ENCODE measurements around the gene ART5. TPM values are rescaled to one million over a fixed set of nuclear protein-coding genes. Genes with fewer than 3 reads are reported as not detected.
"Not testable (repeated sequence)": the region's sequence is repeated elsewhere in the genome, so short reads cannot be mapped to it uniquely, and the experiment has no call there.

Gene ART5
- total RNA-seq, 2 donors from 2014 or later = not detected

DNA sequence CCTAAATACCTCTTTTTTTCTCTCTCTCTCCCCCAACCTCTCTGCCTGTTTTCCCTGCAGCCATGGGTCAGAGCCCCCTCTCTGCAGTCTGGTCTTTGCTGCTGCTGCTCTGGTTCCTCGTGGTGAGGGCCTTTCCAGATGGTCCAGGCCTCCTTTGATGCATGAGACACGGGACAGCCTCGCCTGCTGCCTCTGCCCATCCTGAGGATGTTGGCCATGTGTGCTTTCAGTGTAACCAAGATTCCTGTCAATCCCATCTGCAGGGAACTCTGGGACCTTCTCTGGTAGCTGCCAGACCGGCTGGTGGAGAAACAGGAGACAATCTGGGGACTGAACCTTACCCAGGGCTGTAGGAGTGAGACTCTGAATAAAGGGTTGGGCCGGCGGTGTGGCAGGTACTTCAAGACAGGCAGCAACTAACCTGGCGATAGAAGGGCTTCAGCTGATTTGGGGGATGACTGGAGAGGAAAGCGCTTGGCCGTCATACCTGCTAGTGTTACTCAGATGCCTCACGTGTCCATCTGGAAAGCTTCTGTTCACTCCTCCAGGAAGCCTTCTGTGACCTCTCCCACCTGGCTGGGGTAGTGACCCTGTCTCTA is 22.3 kb upstream of the ART5 start:
- no peaks in the 10 kb centered on the region for H3K9me3 Mint-ChIP-seq
- ATAC-seq = no peak
- no peak for DNase-seq (ENCODE audit: low spot score in 2 of 2)
- peak overlapping the region in 1 of 2 donors; percentile 36 for H3K27ac Mint-ChIP-seq
- H3K36me3 Mint-ChIP-seq = peaks cover 0 to 5% of the 10 kb centered on the region in 2 donors

GRCh38 chr11:3662856-3663255 is 21.1 kb upstream of the ART5 start:
- DNase-seq (ENCODE audit: low spot score in 2 of 2) (no peak), ATAC-seq (no peak)
- peak overlapping the region in 1 of 2 donors; percentile 14 for H3K27ac Mint-ChIP-seq
- H3K9me3 Mint-ChIP-seq = no peaks in the 10 kb centered on the region
- H3K36me3 Mint-ChIP-seq = no peaks in the 10 kb centered on the region

GRCh38 chr11:3660960-3661359 is 19.2 kb upstream of the ART5 start:
- no peaks in the 10 kb centered on the region for H3K9me3 Mint-ChIP-seq
- no peak for ATAC-seq
- H3K36me3 Mint-ChIP-seq = no peaks in the 10 kb centered on the region

DNA sequence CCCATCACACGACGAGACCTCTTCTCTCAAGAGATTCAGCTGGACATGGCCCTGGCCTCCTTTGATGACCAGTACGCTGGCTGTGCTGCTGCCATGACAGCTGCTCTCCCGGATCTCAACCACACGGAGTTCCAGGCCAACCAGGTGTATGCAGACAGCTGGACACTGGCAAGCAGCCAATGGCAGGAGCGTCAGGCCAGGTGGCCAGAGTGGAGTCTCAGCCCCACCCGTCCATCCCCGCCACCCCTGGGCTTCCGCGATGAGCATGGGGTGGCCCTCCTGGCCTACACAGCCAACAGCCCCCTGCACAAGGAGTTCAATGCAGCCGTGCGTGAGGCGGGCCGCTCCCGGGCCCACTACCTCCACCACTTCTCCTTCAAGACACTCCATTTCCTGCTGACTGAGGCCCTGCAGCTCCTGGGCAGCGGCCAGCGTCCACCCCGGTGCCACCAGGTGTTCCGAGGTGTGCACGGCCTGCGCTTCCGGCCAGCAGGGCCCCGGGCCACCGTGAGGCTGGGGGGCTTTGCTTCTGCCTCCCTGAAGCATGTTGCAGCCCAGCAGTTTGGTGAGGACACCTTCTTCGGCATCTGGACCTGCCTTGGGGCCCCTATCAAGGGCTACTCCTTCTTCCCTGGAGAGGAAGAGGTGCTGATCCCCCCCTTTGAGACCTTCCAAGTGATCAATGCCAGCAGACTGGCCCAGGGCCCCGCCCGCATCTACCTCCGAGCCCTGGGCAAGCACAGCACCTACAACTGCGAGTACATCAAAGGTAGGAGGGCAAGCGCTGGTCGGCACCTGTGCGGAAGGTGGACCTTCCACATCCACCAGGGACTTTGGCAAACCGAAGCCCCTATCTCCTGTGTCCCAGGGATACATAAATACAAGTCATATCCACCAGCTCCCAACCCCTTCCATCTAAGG is 18.1 kb upstream of the ART5 start:
- Mint-ChIP-seq H3K9me3 (no peaks in the 10 kb centered on the region), H3K27ac (no peak overlapping the region), H3K36me3 (no peaks in the 10 kb centered on the region)
- DNase-seq (ENCODE audit: low spot score in 2 of 2) (no peak), ATAC-seq (peak in 1 of 2 donors; percentile 19)

More at GRCh38 chr11:3660960-3661359, 19.2 kb upstream of the ART5 start:
- no peak overlapping the region for H3K27ac Mint-ChIP-seq
- DNase-seq (ENCODE audit: low spot score in 2 of 2) = no peak

DNA sequence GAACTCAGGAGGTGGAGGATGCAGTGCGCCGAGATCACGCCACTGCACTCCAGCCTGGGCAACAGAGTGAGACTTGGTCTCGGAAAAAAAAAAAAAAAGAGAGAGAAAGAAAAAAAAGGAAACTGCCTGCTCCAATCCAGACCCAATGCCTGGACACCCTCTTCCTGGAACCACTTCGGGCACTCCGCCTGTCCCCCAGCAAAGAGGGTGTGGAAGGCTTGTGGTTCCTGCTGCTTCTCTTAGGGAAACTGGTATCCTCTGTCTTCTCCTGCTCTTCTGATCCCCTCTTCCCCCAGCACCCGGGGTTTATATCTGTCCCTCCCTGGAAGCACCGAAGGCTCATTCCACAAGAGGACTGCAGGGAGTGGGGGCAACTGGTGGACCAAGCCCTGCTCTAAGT is 16.5 kb upstream of the ART5 start:
- ATAC-seq (no peak), DNase-seq (ENCODE audit: low spot score in 2 of 2) (no peak)
- H3K36me3 Mint-ChIP-seq = no peaks in the 10 kb centered on the region
- no peak overlapping the region for H3K27ac Mint-ChIP-seq
- no peaks in the 10 kb centered on the region for H3K9me3 Mint-ChIP-seq

- not testable (repeated sequence) for H3K27ac Mint-ChIP-seq; ATAC-seq; H3K36me3 Mint-ChIP-seq; DNase-seq (ENCODE audit: low spot score in 2 of 2); H3K9me3 Mint-ChIP-seq
Observed at GRCh38 chr11:3657331-3657730, 15.5 kb upstream of the ART5 start.

- H3K9me3 Mint-ChIP-seq = no peaks in the 10 kb centered on the region
- H3K27ac Mint-ChIP-seq = no peak overlapping the region
- DNase-seq (ENCODE audit: low spot score in 2 of 2) (no peak), ATAC-seq (peak in 1 of 2 donors; percentile 40)
- H3K36me3 Mint-ChIP-seq = no peaks in the 10 kb centered on the region
Observed at GRCh38 chr11:3655547-3655946, 13.8 kb upstream of the ART5 start.

GRCh38 chr11:3652514-3652913 is 10.7 kb upstream of the ART5 start:
- not testable (repeated sequence) for ATAC-seq

GRCh38 chr11:3649374-3649773 is 7.6 kb upstream of the ART5 start:
- DNase-seq (ENCODE audit: low spot score in 2 of 2); H3K27ac Mint-ChIP-seq; ATAC-seq; H3K9me3 Mint-ChIP-seq; H3K36me3 Mint-ChIP-seq: not testable (repeated sequence)

More at GRCh38 chr11:3652514-3652913, 10.7 kb upstream of the ART5 start:
- not testable (repeated sequence) for DNase-seq (ENCODE audit: low spot score in 2 of 2); H3K9me3 Mint-ChIP-seq; H3K36me3 Mint-ChIP-seq; H3K27ac Mint-ChIP-seq

DNA sequence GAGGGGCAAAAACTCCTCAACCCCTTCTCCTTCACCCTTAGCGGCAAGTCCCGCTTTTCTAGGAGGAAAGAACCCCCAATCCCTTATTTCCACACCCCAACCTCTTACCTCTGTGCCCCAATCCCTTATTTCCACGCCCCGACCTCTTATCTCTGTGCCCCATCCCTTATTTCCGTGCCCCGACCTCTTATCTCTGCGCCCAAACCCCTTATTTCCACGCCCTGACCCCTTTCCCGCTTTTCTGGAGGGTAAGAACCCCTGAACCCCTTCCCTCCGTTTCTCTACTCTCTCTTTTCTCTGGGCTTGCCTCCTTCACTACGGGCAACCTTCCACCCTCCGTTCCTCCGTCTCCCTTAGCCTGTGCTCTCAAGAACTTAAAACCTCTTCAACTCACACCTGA is 7.1 kb upstream of the ART5 start:
- H3K36me3 Mint-ChIP-seq; H3K9me3 Mint-ChIP-seq; DNase-seq (ENCODE audit: low spot score in 2 of 2); ATAC-seq; H3K27ac Mint-ChIP-seq: not testable (repeated sequence)

GRCh38 chr11:3645552-3645951 is 3.8 kb upstream of the ART5 start:
- DNase-seq (ENCODE audit: low spot score in 2 of 2) (no peak), ATAC-seq (no peak)
- Mint-ChIP-seq H3K27ac (no peak overlapping the region), H3K36me3 (no peaks in the 10 kb centered on the region), H3K9me3 (no peaks in the 10 kb centered on the region)

GRCh38 chr11:3644817-3645235 is 3.0 kb upstream of the ART5 start, which contains the start of gene ART1:
Gene ART1, plus strand, starts transcription at chr11:3645128. Its CDS starts 14,086 bp downstream, at chr11:3659214.
- DNase-seq (ENCODE audit: low spot score in 2 of 2) = no peak
- Mint-ChIP-seq H3K9me3 (no peaks in the 10 kb centered on the region), H3K36me3 (no peaks in the 10 kb centered on the region), H3K27ac (no peak within 1 kb of the TSS)
- no peak for ATAC-seq

GRCh38 chr11:3643102-3643546 is 1.3 kb upstream of the ART5 start:
- not testable (repeated sequence) for H3K27ac Mint-ChIP-seq; DNase-seq (ENCODE audit: low spot score in 2 of 2); H3K9me3 Mint-ChIP-seq; H3K36me3 Mint-ChIP-seq; ATAC-seq

DNA sequence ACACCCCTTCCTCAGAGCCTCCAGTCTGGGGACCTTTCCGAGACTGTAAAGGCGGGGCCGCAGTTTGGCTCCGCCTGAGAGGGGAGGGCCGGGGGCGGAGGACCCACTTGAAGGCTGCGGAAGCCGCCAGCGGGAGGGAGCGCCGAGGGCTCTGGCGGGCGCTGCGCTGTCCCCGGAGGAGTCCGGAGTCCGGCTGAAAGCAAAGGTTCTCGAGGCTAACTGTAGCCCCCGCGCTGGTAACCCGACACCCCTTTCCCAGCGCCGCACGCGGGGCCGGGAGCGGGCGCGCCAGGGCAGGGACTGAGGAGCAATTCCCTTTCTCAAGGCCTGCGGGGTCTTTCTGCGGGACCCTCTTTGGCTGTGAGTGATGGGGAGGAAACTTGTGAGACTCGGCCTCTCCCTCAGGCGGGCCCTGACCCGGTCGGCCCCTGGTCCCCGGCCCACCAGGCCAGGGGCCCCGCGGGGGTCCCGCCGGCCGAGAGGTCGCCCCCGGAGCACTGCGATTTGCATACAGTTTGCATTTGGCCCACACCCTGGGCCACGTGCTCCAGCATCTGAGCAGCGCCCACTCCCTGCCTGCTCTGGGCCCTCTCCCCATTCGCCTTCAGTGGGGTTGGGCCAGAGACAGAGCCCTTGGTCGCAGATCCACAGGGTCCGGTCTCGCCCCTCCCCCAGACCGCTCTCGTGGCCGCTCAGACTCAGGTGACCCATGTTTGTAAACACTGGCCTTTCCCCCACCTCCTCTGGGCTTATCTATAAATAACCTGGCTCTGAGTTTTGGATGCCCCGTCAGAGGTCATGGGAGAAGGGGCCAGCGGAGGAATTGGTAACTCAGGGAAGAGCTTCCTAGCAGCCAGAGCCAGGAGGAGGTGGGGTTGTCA is 519 bp upstream of the ART5 start:
- no peak overlapping the region for H3K27ac Mint-ChIP-seq
- ATAC-seq (peak; percentile 87 to 97), DNase-seq (ENCODE audit: low spot score in 2 of 2) (peak in 1 of 2 donors; percentile 78)
- H3K9me3 Mint-ChIP-seq = no peaks in the 10 kb centered on the region
- H3K36me3 Mint-ChIP-seq = no peaks in the 10 kb centered on the region

DNA sequence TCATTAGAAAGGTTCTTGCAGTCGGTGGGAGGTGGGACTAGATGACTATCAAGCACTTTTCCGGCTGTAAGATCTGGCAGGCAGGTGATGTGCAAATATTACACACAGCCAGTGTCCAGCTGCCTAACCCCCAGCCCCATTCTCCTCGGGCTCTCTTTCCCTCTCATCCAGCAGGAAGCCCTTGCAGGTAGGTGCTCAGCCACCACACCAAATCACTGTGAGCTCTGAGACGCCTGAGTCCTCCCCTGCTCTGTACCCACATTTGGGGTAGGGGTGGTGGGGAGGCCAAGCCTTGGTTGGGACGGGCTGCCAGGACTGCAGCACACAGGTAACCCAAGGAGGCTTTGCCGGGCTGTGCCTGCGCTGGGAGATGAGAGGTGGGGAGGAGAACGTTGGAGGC is 601 bp downstream of the ART5 start:
- DNase-seq (ENCODE audit: low spot score in 2 of 2) = no peak
- Mint-ChIP-seq H3K36me3 (no peaks in the 10 kb centered on the region), H3K27ac (no peak overlapping the region), H3K9me3 (no peaks in the 10 kb centered on the region)
- ATAC-seq = no peak

DNA sequence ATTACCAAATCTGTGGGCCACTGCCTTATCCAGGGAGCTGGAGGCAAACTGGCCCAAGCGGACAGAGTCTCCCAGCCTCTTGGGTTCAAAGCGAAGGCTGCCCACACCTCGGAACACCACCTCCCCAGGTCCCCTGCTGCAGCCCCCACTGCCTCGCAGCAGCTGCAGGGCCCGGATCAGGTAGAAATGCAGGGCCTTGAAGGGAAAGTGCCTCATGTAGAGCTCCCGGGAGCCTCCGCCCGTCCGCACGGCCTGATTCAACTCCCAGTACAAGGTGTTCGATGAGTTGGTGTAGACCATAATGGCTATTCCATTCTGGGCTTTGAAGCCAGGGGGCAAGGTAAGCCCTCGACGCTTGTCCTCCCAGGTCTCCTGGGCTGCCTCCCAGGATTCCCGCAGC is 2.0 kb downstream of the ART5 start:
- no peak overlapping the region for H3K27ac Mint-ChIP-seq
- ATAC-seq (no peak), DNase-seq (ENCODE audit: low spot score in 2 of 2) (no peak)
- H3K9me3 Mint-ChIP-seq = no peaks in the 10 kb centered on the region
- no peaks in the 10 kb centered on the region for H3K36me3 Mint-ChIP-seq

DNA sequence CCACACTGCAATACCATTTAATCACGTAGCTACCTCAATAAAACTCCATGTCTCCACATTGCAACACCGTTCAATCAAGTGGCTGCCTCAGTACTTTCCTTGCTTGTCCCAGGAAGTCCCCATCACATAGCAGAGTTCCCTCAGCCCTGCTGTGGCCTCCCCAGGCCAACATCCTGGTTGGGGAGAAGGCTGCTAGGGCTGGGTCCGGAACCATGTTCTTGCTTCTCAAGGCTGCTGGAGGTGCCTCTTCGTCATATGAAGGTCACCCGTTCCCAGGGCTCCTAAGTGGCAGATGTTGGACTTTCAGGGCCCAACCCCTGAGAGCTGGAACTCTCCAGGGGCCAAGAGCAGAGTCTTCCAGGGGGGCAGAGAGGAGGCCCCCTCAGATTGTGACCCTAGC is 3.3 kb downstream of the ART5 start:
- no peaks in the 10 kb centered on the region for H3K9me3 Mint-ChIP-seq
- H3K27ac Mint-ChIP-seq = no peak overlapping the region
- no peaks in the 10 kb centered on the region for H3K36me3 Mint-ChIP-seq
- ATAC-seq = no peak
- DNase-seq (ENCODE audit: low spot score in 2 of 2) = no peak
